ENCODE measurements around the gene PLXNB3. TPM values are rescaled to one million over a fixed set of nuclear protein-coding genes. Genes with fewer than 3 reads are reported as not detected.

The PLXNB3 gene
- total and polyA plus RNA-seq, 4 donors, result 0.11 to 0.69 (median 0.46) TPM

DNA sequence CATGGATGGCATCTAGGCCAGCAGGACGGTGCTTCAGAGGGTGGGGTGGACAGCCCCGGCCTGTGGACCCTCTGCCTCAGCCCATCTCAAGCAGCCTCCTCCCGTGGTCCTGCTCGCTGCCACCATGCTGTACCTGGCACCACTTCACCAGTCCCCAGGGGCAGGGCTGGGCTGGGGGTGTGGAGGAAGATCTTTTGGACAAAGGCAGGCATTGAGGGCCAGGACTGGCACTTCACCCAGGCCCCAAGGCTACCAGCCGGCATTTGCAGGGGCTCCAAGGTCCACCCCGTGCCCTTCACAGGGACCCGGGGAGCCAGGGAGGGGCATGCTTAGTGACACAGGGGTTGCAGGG, 713 bp downstream of the PLXNB3 start (continued):
- TF ChIP-seq, protein P1, sequence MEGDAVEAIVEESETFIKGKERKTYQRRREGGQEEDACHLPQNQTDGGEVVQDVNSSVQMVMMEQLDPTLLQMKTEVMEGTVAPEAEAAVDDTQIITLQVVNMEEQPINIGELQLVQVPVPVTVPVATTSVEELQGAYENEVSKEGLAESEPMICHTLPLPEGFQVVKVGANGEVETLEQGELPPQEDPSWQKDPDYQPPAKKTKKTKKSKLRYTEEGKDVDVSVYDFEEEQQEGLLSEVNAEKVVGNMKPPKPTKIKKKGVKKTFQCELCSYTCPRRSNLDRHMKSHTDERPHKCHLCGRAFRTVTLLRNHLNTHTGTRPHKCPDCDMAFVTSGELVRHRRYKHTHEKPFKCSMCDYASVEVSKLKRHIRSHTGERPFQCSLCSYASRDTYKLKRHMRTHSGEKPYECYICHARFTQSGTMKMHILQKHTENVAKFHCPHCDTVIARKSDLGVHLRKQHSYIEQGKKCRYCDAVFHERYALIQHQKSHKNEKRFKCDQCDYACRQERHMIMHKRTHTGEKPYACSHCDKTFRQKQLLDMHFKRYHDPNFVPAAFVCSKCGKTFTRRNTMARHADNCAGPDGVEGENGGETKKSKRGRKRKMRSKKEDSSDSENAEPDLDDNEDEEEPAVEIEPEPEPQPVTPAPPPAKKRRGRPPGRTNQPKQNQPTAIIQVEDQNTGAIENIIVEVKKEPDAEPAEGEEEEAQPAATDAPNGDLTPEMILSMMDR (IDR thresholded peaks at IDR 0.05; ENCODE audit: low read depth, low read length, missing input control), result no peak

DNA sequence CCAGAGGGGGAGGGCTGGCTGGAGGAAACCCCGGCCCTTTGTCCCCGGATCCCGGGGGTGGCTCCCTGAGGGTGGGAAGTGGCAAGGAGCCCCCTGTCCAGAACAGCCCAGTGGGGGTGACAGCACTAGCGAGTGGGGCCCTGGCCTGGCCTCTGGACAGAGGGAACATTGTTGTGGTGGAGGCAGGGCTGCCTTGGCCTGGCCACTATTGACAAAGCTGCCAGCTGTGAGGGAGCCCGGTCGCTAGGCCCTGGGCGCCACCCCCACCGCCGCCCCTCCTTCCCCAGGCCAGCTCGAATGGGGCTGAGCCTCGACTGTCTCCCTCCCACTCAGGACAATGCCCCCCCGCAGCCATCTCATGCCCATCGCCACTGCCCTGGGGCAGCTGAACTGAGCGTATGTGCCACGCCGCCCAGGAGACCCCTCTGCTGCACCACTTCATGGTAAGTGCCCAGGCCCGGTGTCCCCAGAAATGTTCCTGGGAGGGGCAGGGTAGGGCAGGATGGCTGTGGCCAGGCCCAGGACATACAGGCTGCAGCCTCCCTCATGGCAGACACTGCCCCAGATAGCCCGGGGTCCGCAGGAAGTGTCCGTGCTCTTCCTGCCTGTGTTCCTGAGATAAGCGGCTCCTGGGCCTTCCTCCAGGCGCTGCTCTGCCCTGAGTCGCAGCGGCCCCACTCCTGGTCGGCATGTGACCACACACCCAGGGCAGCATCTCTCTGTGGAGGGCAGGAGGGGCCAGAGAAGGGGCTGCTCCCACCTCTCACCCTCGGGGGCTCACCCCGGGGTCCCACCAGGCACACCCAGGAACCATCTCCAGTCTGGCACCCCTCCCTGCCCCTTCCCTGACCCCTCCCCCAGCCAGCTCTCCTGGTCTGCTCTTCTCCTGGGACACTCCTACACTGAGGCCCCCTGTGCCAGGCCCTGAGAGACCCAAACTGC, 1.4 kb downstream of the PLXNB3 start:
- Histone ChIP-seq H3K9me3 (ENCODE audit: control insufficient read depth in 4 of 4, low read length in 3 of 4) (no peaks in the 10 kb centered on the region), H3K36me3 (ENCODE audit: control insufficient read depth in 4 of 4, insufficient read depth in 3 of 4, low read depth in 1 of 4, low read length in 3 of 4) (no peaks in the 10 kb centered on the region), H3K27ac (ENCODE audit: low read depth in 1 of 2, low read length in 2 of 2) (no peak overlapping the region), H3K4me3 (ENCODE audit: low read depth in 1 of 3, low read length in 3 of 3) (no peak overlapping the region), H3K9ac (ENCODE audit: low read depth in 1 of 2, low read length in 2 of 2) (no peak overlapping the region), H3K4me1 (ENCODE audit: control insufficient read depth in 4 of 4, insufficient read depth in 4 of 4, low read length in 3 of 4) (peaks cover 0 to 7% (median 0%) of the 10 kb centered on the region in 4 donors), H3K27me3 (ENCODE audit: control insufficient read depth in 4 of 4, insufficient read depth in 4 of 4, low read length in 3 of 4) (no peaks in the 10 kb centered on the region)
- 61% methylated on average over 27 of the region's 27 CpGs for WGBS
- TF ChIP-seq RXRA (IDR thresholded peaks at IDR 0.05), result no peak
- TF ChIP-seq, protein P2, sequence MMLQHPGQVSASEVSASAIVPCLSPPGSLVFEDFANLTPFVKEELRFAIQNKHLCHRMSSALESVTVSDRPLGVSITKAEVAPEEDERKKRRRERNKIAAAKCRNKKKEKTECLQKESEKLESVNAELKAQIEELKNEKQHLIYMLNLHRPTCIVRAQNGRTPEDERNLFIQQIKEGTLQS (IDR thresholded peaks at IDR 0.05), result no peak
- no peak for TF ChIP-seq TAF1 (conservative IDR thresholded peaks at IDR 0.05)
- TF ChIP-seq JUND (IDR thresholded peaks at IDR 0.05), result no peak
- no peak for TF ChIP-seq SP1 (IDR thresholded peaks at IDR 0.05)
- TF ChIP-seq, protein P3, sequence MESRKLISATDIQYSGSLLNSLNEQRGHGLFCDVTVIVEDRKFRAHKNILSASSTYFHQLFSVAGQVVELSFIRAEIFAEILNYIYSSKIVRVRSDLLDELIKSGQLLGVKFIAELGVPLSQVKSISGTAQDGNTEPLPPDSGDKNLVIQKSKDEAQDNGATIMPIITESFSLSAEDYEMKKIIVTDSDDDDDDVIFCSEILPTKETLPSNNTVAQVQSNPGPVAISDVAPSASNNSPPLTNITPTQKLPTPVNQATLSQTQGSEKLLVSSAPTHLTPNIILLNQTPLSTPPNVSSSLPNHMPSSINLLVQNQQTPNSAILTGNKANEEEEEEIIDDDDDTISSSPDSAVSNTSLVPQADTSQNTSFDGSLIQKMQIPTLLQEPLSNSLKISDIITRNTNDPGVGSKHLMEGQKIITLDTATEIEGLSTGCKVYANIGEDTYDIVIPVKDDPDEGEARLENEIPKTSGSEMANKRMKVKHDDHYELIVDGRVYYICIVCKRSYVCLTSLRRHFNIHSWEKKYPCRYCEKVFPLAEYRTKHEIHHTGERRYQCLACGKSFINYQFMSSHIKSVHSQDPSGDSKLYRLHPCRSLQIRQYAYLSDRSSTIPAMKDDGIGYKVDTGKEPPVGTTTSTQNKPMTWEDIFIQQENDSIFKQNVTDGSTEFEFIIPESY (IDR thresholded peaks at IDR 0.05), result no peak
- TF ChIP-seq NR2F2 (IDR thresholded peaks at IDR 0.05), result no peak
- no peak for DNase-seq (ENCODE audit: low spot score)

DNA sequence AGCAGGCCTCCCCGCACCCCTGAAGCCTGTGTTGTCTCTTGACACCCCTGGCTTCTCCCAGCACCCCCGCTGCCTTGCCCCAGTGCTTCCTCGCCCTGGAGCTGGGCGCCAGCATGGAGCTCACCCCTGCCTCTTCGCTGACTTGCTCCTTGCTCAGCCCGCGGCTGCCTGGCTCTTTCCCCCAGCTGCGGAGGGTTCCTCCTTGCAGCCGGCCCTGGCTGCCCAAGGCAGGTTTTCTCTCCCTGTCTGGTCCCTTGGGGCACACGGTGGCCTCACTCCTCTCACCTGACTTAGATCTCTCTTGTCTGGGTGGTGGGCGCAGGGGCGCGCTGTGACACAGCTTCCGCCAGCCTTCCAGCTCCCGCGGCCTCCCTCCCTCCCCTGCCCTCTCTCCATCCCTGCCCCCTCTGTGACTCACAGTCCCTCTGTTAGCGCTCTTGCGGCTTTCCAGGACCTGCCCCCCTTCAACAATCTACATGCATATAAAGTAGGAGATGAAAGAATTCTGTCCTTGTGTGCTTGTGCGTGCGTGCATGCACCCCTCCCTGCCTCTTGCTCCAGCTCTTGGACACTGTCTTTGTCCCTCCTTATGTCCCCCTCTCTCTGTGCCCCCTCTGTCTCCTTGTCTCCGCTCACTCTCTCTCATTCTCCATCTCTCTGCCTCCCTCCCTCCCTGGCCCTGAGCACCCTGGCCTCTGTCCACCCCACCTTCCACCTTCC, 2.2 kb downstream of the PLXNB3 start:
- H3K9ac ChIP-seq (ENCODE audit: low read depth in 1 of 2, low read length in 2 of 2), result no peak overlapping the region
- H3K27ac ChIP-seq (ENCODE audit: low read depth in 1 of 2, low read length in 2 of 2), result no peak overlapping the region
- H3K9me3 ChIP-seq (ENCODE audit: control insufficient read depth in 4 of 4, low read length in 3 of 4), result no peaks in the 10 kb centered on the region
- no peak overlapping the region for H3K4me3 ChIP-seq (ENCODE audit: low read depth in 1 of 3, low read length in 3 of 3)
- WGBS, result 56% methylated on average over 21 of the region's 21 CpGs
- no peaks in the 10 kb centered on the region for H3K36me3 ChIP-seq (ENCODE audit: control insufficient read depth in 4 of 4, insufficient read depth in 3 of 4, low read depth in 1 of 4, low read length in 3 of 4)
- DNase-seq (ENCODE audit: low spot score), result no peak
- H3K4me1 ChIP-seq (ENCODE audit: control insufficient read depth in 4 of 4, insufficient read depth in 4 of 4, low read length in 3 of 4), result peaks cover 0 to 7% (median 0%) of the 10 kb centered on the region in 4 donors
- H3K27me3 ChIP-seq (ENCODE audit: control insufficient read depth in 4 of 4, insufficient read depth in 4 of 4, low read length in 3 of 4), result no peaks in the 10 kb centered on the region
- TF ChIP-seq NR2F2 (IDR thresholded peaks at IDR 0.05) (no peak), YY1 (IDR thresholded peaks at IDR 0.05) (no peak), FOXA2 (IDR thresholded peaks at IDR 0.05) (no peak), HNF4G (IDR thresholded peaks at IDR 0.05) (no peak), FOXA1 (IDR thresholded peaks at IDR 0.05) (no peak), GABPA (IDR thresholded peaks at IDR 0.05 in 1 of 2, conservative IDR thresholded peaks at IDR 0.05 in 1 of 2) (no peak), JUND (IDR thresholded peaks at IDR 0.05) (no peak), SP1 (IDR thresholded peaks at IDR 0.05) (no peak)
- TF ChIP-seq, protein P4, sequence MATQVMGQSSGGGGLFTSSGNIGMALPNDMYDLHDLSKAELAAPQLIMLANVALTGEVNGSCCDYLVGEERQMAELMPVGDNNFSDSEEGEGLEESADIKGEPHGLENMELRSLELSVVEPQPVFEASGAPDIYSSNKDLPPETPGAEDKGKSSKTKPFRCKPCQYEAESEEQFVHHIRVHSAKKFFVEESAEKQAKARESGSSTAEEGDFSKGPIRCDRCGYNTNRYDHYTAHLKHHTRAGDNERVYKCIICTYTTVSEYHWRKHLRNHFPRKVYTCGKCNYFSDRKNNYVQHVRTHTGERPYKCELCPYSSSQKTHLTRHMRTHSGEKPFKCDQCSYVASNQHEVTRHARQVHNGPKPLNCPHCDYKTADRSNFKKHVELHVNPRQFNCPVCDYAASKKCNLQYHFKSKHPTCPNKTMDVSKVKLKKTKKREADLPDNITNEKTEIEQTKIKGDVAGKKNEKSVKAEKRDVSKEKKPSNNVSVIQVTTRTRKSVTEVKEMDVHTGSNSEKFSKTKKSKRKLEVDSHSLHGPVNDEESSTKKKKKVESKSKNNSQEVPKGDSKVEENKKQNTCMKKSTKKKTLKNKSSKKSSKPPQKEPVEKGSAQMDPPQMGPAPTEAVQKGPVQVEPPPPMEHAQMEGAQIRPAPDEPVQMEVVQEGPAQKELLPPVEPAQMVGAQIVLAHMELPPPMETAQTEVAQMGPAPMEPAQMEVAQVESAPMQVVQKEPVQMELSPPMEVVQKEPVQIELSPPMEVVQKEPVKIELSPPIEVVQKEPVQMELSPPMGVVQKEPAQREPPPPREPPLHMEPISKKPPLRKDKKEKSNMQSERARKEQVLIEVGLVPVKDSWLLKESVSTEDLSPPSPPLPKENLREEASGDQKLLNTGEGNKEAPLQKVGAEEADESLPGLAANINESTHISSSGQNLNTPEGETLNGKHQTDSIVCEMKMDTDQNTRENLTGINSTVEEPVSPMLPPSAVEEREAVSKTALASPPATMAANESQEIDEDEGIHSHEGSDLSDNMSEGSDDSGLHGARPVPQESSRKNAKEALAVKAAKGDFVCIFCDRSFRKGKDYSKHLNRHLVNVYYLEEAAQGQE (IDR thresholded peaks at IDR 0.05), result no peak
- TF ChIP-seq, protein P5, sequence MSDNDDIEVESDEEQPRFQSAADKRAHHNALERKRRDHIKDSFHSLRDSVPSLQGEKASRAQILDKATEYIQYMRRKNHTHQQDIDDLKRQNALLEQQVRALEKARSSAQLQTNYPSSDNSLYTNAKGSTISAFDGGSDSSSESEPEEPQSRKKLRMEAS (IDR thresholded peaks at IDR 0.05), result no peak
- TF ChIP-seq, protein P3 (IDR thresholded peaks at IDR 0.05), result no peak
- TF ChIP-seq, protein P1 (IDR thresholded peaks at IDR 0.05; ENCODE audit: low read depth, low read length, missing input control), result no peak
